AG08395 (cell line): ENCODE data around the gene SHISA8.
A peak's percentile ranks its signal among the peaks of the same experiment; 100 is the strongest.
"Not testable (repeated sequence)": the region's sequence is repeated elsewhere in the genome, so short reads cannot be mapped to it uniquely, and the experiment has no call there.

Experiments
- DNase-seq: peaks from one replicate; pipeline ENCODE4 v3.0.0; 2012; ENCODE audit warnings: mixed read lengths, low spot score

SHISA8 gene

GRCh38 chr22:41915035-41915785, at the start of gene SHISA8:
Gene SHISA8, minus strand, starts transcription at chr22:41915074. Its CDS starts 407 bp downstream, at chr22:41914667.
- DNase-seq = peak; percentile 34

DNA sequence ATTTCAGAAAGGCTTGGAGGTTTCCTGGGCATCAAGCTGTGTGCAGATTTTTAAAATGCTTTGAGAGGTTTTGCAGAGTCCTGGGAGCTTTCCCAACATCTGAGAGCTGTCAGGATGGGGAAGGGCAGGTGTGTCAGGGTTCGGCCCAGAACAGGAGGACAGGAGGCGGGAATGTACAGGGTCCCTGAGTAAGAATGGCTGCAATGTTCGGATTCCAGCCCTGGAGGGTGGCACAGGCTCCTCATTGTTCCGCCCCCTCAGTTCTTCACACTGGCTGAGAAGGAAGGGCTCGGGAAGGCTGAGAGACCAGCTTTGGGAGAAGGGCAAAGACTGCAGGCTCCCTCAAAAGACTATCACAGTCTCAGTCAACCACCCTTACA, 49.2 kb upstream of the SHISA8 start:
- no peak for DNase-seq

- no peak for DNase-seq
Observed at GRCh38 chr22:41963453-41964111, 48.7 kb upstream of the SHISA8 start.

- DNase-seq = no peak
Observed at GRCh38 chr22:41957941-41958556, 43.2 kb upstream of the SHISA8 start.

GRCh38 chr22:41952713-41953112, 37.8 kb upstream of the SHISA8 start:
- DNase-seq = no peak

DNA sequence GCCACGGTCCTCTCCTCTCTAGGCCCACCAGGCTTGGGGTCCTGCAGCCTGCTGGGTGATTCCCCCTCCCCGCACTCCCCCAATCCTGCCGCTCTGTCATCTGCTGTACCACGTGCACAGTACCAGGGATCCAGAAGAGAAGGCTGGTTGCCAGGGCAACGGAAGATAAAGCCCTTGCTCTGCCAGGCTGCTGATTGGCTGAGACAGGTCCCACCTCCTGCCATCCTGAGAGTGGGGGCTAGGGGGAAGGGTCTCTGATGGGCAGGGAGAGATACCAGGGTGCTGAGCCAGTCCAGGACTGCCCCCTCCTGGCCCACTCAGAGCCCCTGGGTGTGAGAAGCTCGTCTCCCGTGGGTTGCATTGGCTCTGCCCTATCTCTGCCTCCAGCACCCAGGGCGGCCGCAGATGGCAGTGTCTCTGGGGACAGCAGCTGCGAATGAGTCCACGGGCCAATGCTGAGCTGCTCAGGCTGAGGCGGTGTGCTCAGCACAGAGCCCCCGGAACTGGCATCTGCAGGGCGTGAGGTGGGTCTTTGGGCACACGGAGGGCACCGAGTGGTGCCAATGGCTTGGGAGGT, 37.1 kb upstream of the SHISA8 start, which contains the start of gene SMIM45:
TSS of gene SMIM45 (plus strand) at position 253 of the 577 bp plus-strand sequence.
- no peak for DNase-seq

GRCh38 chr22:41949297-41949965, 34.6 kb upstream of the SHISA8 start:
- DNase-seq = no peak

DNA sequence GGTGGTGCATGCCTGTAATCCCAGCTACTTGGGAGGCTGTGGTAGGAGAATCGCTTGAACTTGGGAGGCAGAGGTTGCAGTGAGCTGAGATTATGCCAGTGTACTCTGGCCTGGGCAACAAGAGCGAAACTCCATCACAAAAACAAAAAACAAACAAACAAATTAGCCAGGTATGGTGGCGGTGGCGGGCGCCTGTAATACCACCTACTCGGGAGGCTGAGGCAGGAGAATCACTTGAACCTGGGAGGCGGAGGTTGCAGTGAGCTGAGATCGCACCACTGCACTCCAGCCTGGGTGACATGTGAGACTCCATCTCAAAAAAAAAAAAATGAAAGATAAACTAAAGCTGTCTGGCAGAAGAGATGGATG, 34.0 kb upstream of the SHISA8 start:
- DNase-seq = not testable (repeated sequence)

GRCh38 chr22:41948142-41948541, 33.3 kb upstream of the SHISA8 start:
- no peak for DNase-seq

DNA sequence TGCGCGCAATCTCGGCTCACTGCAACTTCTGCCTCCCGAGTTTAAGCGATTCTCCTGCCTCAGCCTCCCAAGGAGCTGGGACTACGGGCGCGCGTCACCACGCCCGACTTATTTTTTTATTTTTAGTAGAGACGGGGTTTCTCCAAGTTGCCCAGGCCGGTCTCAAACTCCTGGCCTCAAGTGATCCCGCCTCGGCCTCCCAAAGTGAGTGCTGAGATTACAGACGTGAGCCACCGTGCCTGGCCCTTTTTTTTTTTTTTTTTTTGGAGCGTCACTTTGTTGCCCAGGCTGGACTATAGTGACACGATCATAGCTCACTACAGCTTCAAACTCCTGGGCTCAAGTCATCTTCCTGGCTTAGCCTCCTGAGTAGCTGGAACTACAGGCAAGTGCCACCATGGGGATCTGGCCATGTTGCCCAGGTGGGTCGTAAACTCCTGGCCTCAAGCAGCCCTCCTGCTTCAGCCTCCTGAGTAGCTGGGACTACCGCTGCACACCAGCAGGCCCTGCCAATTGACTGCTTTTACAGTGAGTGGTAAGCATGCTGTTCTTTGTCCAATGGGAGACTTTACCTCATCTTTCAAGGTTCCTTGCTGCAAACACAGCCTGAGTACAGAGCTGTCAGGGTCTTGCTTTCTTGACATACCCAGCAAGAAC, 32.7 kb upstream of the SHISA8 start:
- no peak for DNase-seq

DNA sequence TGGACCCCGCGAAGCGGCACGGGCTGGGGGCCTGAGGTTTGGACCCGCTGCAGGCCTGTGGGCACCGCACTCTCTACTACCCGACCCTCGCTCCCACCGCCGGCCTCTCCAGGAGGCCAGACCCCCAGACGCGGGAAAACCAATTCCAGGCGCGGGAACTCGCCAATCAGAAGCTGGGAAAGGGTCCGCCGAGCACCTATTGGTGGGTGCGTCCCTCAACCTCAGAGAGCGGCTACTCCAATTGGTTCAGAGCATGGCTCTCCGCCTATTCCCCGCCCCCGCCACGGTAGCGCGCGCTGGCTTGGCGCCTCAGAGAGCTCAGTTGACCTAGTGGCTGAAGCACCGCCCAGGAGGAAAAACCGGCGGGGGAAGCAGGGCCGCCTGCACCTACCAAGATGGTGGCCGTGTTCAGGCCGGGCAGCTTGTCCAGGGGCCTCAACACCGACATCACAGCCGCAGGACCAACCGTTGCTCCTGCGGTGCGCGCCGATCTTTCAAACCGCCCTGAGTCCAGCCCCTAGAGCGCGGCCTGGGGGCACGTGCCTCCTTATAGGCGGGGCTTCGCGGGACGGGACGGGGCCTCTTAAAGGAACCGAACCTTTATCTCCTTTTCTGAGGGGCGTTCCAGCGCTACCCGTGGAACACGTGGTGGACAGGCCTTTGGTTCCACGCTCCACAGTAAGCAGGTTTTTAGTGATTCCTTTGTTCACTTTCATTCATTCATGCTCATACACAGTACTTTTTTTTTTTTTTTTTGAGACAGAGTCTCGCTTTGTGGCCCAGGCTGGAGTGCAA, 32.0 kb upstream of the SHISA8 start, which contains the start of gene CENPM:
TSS of gene CENPM (minus strand) at position 524 of the 795 bp plus-strand sequence. CDS start at position 448, 76 bp downstream.
- peak; percentile 96 for DNase-seq

GRCh38 chr22:41943661-41944209, 28.9 kb upstream of the SHISA8 start:
- no peak for DNase-seq

DNA sequence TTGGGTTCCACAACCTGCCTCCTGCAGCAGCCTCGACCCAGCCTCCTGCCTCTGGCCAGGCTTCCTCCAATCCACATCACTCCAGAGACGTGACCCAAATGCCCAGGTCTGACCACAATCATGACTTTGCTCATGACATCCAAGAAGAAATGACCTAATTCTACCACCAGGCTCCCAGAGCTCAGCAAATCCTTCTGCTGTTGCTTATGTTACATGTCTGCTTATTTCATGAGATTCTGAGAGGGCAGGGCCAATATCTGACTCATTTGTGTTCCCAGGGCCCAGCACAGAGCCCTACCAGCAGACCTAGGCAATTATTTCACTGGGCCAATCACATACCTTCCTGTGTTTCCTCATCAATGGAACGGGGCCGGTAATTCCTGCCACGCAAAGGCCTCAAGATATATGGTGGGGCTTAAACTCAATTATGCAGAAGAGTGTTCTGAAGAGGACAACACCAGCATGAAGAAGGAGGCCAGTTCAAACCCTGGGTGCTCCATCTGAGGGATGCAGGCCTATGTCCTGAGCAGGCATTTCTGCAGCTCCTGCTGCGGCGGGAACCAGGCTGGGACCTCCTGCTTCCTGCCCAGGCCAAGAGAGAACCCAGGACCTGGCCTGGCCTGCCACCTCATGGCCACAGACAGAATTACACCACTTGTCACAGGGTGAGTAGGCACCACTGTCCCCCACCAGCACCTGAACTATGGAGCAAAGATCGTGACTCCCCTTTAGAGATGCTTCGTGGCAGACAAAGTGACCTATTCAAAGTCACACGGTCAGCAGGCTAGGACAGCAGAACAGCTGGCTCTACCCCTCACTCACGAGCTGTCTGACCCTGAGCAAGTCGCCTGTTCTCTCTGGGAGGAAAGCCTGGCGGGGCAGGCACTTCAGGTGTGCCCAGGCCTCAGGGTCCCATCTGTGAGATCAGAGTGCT, 26.2 kb upstream of the SHISA8 start:
- peak; percentile 85 for DNase-seq

DNA sequence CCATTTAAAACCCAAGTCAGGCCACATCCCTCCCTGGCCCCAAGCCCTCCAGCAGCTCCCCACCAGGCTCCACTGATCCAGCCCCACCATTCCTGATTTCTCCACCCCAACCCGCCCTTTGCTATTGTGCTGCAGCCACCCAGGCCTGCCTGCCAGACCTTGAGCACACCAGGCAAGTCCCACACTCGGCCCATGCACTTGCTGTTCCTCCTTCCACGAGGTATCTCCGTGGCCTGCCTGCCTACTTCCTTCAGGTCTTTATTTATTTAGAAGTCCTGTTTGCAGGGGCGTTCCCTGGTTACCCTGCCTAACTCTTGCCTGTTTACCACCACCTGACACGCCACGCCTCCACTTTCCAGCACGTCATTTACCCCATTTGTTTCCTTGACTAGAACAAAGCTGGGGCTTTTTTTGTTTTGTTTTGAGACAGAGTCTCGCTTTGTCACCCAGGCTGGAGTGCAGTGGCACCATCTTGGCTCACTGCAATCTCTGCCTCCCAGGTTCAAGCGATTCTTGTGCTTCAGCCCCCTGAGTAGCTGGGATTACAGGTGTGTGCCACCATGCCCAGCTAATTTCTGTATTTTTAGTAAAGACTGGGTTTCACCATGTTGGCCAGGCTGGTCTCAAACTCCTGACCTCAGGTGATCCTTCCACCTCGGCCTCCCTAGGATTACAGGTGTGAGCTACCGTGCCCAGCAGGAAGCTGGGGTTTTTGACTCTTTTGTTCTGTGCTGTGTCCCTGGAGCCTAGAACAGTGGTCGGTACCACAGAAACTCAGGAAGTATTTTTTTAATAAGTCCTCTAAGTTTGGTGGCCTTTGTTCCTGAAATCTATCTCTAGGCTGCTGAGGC, 25.3 kb upstream of the SHISA8 start:
- DNase-seq = no peak

- DNase-seq = no peak
Observed at GRCh38 chr22:41936894-41937169, 22.0 kb upstream of the SHISA8 start.

- DNase-seq = no peak
Observed at GRCh38 chr22:41935509-41935908, 20.6 kb upstream of the SHISA8 start.

GRCh38 chr22:41935015-41935351, 20.1 kb upstream of the SHISA8 start:
- no peak for DNase-seq

DNA sequence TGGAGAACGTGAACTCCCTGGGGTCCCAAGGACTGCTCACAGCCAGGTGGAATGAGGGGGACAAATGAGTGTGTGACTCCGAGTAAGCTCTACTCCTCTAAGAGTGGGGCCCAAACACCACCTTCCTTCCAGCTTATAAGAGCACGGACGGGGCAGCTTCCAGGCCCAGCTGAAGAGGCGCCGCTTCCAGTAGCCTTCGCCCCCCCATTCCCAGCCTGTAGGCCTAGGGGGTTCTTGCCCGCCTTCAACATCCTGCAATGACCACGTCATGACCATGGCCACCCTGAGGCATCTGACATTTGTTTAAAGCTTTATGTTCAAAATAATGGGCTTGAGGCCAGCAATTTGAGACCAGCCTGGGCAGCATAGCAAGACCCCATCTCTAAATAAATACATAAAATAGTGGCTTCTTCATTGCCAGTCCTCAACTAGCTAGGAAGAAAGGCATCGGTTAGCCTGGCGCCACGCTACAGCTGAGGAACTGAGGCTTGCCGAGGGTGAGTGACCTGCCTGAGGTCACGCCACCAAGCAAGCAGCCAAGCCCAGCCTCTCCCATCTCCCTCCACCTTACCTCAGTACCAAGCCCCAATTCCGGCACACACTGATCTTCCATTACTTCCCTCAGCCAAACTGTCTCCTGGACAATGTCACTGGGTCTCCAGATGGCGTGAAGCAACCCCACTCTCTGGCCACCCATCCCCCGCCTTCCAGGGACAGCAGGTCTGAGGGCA, 19.6 kb upstream of the SHISA8 start:
- DNase-seq = no peak
